IPS-NIHi11 (cell line): ENCODE measurements around the gene GPR180.
A peak's percentile ranks its signal among the peaks of the same experiment; 100 is the strongest.

Source experiments
- DNase-seq: peaks from one replicate; pipeline ENCODE4 v3.0.0; 2012; ENCODE audit warnings: mixed read lengths, low spot score

Gene GPR180

DNA sequence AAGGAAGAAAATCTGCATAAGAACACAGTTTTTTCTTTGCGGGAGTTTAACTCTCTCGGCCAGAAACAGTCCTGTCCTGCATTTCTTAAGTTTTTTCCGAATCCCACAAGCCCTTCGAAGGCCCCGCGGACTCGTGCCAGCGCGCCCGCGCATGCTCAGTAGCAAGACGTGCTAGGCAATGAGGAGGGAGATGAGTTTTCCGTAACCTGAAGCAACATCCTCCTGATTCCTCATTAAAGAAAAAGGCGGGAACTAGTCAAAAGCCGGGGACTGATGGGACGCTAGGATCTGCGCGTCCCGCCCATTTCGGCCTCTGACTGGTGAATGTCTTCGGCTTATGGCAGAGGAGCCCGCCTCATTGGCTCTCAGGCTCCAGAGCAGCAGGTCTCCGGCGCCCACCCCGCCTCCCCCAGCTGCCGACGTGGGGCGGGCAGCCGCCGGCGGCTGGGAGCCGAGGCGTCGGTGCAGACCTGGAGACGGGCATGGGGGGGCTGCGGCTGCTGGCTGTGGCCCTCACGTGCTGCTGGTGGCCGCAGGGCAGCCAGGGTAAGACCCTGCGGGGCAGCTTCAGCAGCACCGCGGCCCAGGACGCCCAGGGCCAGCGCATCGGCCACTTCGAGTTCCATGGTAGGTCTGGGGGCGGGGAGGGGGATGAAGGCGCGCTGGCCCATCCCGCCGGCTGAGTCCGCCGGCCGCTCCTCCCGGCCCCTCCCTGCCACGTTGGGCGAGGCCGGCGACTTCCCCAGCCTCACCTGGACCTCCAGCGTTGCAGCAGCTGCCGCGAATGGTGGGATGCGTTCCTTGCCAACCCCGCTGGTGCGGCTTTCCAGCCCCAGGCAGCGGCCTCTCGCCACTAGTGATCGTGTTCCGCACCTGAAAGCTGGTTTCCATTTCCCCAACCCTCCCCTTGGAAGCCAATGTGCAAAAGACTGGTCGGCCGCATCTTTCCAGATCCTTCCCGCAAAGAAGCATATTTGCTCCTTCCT lies at the start of gene GPR180:
Gene GPR180 (plus strand): TSS at position 412 of the 986 bp plus-strand sequence. CDS start 71 bp downstream, at position 483.
- DNase-seq, result peak; percentile 95

DNA sequence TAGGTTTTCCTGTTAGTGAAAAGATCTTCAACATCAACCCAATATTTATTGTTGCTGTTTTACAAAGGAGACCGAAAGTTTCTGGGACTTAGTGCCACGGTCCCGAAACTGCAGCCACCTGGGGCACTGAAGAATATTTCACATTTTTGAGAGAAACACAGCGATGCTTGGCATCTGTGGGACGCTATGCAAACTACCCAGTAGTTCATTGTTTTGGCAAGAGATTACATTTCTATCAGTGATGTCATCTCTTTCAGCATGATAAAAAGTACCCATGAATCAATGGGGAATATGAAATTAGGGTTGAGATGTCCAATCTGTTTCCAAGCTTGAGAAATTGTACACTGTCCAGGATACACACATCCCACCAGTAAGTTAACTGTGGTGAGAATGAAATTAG lies 49.6 kb upstream of the GPR180 start:
- no peak for DNase-seq

DNA sequence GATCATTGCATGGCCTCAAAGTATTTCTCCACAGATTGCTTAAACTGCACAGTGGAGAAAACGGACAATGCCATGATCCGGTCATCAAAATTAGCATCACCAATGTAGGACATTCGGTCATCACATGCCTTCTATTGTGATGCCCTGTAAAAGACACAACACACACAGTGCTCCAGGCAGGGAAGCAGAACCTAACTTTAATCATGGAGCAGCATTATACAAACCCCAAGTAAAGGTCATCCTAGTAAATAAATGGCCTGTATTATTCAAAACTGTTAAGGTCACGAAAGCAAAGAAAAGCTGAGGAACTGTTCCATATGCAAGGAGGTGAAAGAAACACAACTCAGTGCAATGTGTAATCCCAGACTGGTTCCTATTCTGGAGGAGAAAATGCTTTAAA lies 47.9 kb upstream of the GPR180 start:
- no peak for DNase-seq

DNA sequence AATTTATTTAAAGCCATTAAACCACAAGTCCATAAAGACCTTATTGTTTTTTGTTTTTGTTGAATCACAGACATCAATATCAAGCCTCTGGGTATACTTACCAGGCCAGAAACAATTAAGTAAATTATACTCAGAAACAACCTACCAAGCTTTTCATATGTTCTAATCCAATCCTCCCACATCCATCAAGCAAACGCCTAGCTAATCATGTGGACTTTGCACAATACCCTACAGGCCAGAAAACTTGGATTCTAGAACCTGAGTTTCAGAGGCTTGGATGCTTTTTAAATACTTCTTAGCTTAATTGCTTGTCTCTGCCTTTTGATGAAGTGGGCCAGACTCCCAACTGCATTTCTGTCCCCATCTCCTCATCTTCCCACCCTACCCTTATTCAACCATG lies 45.6 kb upstream of the GPR180 start:
- DNase-seq, result no peak

DNA sequence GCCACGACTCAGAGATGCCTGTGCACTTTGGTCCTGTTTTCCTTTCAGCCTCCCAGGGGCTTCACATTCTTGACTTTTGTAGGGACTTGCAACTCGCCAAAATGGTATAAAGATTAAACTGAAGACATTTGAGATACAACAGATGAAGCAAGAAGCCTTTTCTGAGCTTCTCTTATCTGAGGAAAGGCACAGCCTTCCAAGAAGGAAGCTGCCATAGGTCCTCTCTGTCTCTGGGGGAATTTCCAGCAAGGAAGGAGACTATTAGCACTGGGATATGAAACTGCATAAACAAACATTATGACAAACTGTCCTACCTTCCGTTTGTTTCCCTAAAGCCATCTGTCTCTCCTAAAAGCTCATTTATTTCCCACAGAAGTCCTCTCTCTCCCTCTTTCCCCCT lies 45.0 kb upstream of the GPR180 start:
- no peak for DNase-seq

DNA sequence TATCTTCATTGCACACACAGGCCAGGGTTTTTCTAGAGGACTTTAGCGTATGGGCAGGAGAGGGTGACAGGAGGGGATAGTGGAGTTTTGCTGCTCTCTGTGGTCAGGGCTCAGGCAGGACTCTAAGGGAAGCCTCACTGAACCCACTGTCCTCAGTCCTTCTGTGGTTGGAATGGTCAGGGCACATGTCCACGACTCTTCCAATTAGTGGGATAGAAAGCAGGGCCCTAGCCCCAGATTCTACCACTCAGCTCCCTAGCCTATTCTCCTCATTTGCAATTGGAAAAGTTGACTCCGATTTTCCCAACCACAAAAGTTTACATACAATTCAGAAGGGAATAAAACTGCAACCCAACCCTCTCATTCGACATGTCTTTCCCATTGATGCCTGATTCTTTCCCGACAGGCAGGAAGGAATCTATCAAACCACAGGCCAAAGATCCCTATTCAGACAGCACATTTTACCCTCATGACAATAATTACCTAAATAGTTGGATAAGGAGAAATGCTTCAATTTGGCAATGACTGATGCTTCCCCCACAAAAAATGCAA lies 43.9 kb upstream of the GPR180 start:
- no peak for DNase-seq

DNA sequence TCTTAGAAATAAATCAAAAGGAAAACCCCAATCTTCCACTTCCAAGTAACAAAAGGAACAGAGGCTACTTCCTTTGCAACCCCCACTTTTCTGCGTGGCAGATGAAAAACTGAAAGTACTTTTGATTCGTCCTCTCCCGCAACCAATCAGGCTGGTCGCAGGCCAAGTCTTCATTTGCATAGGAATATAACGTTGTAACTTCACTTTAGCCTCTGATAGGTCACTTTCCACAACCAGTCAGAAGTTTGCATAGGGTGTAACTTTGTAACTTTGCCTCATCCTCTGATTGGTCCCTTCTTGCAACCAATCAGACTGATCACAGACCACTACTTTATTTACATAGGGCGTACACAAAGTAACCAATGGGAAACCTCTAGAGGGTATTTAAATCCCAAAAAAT lies 42.9 kb upstream of the GPR180 start:
- no peak for DNase-seq

DNA sequence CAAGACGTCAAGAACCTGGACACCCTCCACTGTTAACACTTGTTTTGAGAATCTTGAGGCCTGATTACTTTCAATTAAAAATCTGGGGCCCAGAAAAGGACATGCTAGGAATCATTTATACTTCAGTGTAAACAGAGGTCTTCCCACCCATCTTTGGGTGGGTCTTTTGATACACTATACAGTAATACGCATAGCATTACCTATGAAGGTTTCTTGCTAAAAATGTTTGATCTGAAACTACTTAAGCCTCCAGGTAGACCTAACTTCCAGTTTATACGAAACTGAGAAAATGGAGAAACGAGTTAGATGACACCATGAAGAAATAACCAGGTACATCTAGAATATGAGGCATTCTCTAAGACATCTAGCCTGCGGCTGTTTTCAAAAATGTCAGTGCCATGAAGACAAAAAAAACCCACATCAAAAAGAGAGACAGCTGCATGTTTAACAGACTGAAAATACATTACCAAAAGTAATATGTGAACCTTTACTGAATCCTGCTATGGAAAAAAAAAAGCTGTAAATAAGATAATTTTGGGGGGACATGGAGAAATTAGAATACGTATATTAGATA lies 42.3 kb upstream of the GPR180 start:
- no peak for DNase-seq

DNA sequence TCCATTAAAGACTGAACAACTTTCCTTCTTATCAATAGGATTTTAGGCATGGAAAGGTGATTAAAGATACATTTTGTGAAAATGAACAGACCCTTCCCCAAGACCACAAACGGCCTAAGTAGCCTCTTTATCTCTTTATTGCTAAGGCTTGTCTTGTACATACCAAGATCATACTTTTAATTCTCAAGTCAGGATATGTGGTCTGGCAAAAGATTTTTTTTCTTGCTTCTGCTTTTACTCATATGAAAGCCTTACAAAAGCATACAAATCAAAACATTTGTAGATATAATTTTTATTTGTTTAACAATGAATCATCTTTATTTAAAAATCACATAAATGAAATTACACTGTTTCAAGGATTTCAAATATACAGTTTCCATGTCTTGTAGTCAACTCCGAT lies 41.5 kb upstream of the GPR180 start:
- DNase-seq, result no peak

DNA sequence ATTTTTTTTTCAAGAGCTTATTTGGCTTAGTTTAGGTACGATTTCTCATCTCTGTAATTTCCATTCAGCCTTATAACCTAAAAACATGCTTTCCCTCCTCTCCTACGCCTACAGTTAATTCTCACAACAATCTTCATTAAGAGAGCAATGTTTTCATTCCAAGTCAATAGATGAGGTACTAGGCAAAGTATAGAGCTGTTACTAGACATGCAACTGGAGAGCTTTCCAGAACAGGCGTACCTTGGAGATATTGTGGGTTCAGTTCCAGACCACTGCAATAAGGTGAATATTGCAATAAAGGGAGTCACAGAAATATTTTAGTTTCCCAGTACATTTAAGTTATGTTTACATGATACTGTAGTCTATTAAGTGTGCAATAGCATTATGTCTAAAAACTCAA lies 40.5 kb upstream of the GPR180 start:
- no peak for DNase-seq

DNA sequence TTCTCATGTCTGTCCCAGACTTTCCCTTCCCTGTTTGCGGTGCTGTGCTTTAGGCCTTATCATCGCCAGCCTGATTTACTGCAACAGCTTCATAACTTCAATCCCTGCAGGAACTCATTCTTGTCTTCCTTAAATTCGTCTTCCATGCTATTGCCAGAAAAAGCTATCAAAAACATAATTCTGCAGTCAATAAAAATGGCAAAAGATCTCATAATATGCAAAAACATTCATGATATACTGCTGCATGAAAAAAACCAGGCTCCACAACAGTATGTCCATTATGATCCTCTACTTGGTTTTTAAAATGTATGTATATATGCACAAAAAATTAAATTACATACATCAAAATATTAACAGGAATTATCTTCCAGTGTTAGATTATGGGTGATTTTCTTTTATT lies 34.1 kb upstream of the GPR180 start:
- no peak for DNase-seq

DNA sequence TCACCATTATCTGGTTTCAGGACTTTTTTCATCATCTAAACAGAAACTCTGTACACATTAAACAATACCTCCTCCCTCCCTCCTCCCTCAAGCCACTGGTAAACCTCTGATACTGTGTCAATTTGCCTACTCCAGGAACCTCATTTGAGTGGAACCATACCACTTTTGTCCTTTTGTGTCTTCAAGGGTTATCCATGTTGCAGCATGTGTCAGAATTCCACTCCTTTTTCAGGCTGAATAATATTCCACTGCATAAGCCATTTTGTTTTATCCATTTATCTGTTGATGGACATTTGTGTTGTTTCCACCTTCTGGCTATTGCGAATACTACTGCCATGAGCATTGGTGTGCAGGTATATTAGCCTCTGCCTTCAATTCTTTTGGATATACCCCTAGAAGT lies 33.2 kb upstream of the GPR180 start:
- no peak for DNase-seq

DNA sequence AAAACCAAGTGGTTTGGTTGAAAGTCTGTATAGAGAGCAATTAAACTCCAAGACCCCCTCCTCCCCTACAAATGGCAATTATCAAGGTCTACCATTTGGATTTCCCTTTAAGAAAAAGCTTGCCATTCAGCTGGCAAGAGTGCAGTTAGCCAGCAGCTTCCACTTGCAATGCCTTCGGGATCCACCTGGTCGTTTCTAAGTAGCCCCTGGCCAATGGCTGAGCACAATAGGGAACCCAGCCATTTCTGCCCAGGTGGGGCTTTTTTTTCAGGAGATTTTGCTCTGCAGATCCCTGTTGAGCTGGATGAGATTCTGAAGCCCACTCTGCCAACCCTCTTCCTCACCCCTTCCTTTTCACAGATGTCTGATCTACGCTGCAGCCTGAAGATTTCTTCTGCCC lies 32.0 kb upstream of the GPR180 start:
- no peak for DNase-seq

DNA sequence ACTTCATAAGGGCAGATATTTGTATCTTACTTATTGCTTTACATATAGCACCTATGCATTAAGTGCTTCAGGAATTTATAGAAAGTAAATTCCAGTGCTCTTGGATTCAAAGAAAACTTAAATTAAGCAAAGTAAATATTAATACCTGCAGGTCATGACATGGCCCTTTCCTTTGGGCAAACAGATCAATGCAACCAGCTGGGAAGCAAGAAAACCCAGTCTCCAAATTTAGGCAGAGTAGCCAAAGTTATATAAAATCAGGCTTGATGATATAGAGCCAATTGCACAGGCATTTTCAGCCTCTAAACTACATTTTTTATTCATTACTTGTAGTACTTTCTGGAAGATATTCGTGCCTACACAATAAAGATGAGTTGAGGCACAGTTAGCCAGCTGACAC lies 22.6 kb upstream of the GPR180 start:
- DNase-seq, result no peak

DNA sequence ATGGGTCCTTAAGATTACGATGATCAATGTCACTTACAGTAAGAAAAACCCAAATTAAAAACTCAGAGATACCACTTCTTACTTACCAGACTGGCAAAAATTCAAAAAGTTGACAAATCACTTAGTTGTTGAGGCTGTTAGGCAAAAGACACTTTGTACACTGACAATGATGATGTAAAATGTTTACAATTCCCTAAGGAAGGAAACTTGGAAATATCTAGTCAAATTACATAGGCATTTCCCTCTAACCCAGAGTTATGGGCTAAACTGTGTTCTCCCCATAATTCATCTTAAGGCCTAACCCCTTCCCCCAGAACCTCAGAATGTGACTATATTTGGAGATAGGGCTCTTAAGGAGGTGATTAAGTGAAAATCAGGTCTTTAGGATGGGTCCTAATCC lies 17.7 kb upstream of the GPR180 start:
- no peak for DNase-seq

DNA sequence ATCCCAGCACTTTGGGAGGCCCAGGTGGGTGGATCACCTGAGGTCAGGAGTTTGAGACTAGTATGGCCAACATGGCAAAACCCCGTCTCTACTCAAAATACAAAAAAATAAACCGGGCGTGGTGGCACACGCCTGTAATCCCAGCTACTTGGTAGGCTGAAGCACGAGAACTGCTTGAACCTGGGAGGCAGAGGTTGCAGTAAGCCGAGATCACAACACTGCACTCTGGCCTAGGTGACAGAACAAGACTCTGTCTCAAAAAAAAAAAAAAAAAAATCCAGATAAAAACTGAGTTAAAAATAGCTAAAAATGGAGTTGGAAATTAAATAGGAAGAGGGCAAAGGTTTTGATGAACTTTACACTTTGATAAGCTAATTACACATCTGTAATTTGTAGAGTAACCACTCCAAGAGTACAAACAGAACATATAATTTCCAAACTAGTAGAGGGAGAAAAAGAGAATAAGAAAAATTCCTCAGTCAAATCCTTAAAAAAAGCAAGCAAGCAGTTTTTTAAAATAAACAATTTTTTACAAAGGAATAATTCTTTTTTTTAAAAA lies 16.0 kb upstream of the GPR180 start:
- DNase-seq, result no peak

DNA sequence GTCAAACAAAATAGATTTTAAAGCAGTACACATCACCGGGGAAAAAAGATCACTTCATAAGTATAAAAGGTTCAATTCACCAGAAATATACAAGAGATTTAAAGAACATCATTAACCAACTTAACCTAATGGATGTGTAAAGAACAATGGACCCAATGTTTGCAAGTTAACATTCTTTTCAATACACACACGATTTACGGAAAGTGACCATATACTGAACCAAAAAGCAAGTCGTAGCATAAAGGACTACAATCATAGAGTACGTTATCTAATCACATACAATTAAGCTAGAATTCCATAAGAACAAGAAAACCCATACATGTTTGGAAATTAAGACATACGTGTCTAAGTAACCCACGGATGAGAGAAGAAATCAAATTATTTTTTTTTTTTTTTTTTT lies 15.3 kb upstream of the GPR180 start:
- no peak for DNase-seq

DNA sequence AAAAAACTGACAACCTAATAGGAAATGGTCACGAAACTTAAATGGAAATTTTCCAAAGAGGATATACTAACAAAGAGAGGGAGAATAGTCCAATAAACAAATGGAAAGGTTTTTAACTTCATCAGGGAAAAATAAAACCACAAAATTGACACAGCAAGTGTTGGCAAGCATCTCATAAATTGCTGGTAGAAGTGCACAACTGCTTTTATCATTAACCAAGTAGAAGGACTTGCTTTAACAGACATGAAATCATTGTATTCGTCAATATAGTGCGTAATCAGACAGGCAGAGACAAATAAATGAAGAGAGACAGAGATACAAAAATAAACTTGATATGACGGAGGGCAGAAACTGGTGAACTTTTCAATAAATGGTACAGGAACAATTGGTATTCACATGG lies 13.1 kb upstream of the GPR180 start:
- DNase-seq, result no peak

DNA sequence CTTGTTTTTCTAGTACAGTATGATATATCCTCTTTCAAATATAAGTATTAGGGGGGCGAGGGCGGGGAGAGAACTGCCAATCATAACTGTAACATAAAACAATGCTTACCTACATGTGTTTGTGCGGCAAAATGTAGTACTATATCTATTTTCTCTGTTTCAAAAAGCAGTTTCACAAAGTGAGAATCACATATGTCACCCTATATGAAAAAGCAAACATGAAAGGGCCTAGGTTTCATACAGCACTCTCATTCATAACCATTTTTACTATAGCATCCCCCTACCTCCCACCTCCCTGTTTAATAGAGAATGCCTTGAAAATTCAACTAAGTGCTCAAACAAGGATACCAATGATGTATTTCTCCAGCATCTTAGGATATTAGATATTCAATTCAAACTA lies 10.9 kb upstream of the GPR180 start:
- DNase-seq, result no peak

DNA sequence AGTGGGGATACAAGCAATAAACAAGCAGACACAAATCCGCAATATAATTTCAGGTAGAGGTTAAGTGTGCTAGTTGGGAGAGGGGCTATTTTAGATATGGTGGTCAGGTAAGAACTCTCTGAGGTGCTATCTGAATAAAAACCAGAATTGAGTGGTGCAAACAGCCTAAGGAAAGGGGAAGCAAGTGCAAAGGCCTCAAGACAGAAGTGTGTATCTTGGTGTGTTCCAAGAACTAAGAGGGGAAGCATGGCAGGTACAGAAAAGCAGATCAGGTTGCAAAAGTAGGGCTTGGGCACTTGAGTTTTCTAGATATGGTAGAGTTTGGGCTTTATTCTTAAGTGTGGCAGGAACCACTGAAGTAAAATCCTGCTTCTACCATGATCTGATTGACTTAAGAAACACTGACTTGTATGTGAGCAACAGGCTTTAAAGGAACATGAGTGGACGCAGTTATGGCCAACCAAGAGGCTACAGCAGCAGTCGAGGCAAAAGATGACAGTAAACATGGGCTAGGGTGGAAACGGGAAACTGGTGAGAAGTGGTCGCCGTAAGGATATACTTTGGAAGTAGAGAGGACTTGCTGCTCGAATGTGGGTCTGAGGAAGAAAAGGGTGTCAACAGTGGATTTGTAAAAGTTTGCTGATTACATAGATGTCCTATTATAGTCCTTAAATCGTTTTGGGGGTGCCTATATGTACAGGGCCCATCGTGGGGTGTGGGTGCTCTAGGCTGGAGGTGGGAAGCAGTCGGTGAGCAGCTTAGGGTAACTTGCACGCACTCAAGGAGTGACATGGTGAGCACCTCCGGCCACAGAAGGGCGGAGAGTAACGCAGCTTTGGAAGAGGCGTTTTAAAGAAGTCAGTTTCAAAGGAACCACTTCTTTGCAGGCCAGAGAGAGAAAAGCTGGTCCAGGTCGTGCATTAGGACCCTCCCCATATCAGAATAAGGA lies 6.4 kb upstream of the GPR180 start:
- peak; percentile 25 for DNase-seq

DNA sequence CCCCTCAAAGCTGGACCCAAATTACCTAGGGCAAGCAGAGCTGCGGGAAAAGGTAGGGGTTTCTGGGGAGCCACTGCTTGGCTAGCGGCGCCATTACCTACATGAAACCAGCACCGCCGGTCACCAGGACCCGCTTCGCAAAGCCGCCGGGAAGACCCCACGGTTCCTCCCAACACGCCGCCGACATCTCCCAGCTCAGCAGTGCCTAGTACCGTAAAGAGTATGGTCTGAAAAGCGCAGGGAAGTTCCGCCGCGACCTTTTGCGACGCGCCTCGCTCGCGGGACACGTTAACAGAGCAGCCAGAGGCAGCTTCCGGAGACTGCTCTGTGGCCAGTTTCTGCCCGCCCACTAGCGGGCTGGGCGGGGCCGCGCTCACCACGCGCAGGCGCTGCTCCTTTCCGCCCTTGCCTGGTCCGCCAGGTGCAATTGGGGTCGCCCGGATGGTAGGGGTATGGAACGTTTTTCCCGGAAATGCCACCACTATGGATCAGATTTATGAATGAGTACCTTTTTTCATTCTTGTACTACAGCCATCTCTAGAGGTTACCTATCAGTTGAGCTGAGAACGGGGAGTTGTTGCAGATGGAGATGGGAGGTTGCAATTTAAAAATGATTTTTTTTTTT lies 5.6 kb upstream of the GPR180 start, which contains the start of gene TGDS:
Gene TGDS (minus strand): TSS at position 203 of the 625 bp plus-strand sequence. CDS start 16 bp downstream, at position 187.
- peak; percentile 92 for DNase-seq
